ENCODE data around the gene CCDC182. TPM values are rescaled to one million over a fixed set of nuclear protein-coding genes. Genes with fewer than 3 reads are reported as not detected.

CCDC182 gene
- total RNA-seq, 4 donors from 2014 or later, result not detected

DNA sequence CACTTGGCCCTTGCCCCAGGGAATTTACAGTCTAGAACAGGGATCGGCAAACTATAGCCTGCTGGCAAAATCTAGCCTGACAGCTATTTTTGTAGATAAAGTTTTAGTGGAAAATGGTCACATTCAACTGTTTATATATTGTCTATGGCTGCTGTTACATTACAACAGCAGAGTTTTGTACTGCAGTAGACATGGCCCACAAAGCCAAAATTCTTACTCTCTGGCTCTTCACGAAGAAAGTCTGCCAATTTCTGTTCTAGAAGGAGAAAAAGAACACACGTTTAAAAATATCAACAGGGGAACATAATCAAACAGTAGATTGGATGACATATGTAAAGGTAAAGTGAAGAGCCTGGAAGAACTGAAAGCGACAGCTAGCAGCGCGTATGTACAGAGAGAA is 33.2 kb upstream of the CCDC182 start:
- H3K9me3 ChIP-seq, result no peaks in the 10 kb centered on the region
- intact Hi-C loops (cut with DNase I), result no loop called here
- TF ChIP-seq, protein P1, sequence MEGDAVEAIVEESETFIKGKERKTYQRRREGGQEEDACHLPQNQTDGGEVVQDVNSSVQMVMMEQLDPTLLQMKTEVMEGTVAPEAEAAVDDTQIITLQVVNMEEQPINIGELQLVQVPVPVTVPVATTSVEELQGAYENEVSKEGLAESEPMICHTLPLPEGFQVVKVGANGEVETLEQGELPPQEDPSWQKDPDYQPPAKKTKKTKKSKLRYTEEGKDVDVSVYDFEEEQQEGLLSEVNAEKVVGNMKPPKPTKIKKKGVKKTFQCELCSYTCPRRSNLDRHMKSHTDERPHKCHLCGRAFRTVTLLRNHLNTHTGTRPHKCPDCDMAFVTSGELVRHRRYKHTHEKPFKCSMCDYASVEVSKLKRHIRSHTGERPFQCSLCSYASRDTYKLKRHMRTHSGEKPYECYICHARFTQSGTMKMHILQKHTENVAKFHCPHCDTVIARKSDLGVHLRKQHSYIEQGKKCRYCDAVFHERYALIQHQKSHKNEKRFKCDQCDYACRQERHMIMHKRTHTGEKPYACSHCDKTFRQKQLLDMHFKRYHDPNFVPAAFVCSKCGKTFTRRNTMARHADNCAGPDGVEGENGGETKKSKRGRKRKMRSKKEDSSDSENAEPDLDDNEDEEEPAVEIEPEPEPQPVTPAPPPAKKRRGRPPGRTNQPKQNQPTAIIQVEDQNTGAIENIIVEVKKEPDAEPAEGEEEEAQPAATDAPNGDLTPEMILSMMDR (IDR thresholded peaks at IDR 0.05), result no peak
- no peak for TF ChIP-seq POLR2A (IDR thresholded peaks at IDR 0.05)
- H3K27ac ChIP-seq, result no peak overlapping the region
- no peak for DNase-seq
- no peaks in the 10 kb centered on the region for H3K27me3 ChIP-seq
- H3K36me3 ChIP-seq, result no peaks in the 10 kb centered on the region
- no peak overlapping the region for H3K4me3 ChIP-seq (replicated peaks in 1 of 3)
- WGBS, 2 donors, result 77 to 81% methylated on average over 6 of the region's 6 CpGs
- peaks cover 6 to 7% of the 10 kb centered on the region in 2 donors for H3K4me1 ChIP-seq

DNA sequence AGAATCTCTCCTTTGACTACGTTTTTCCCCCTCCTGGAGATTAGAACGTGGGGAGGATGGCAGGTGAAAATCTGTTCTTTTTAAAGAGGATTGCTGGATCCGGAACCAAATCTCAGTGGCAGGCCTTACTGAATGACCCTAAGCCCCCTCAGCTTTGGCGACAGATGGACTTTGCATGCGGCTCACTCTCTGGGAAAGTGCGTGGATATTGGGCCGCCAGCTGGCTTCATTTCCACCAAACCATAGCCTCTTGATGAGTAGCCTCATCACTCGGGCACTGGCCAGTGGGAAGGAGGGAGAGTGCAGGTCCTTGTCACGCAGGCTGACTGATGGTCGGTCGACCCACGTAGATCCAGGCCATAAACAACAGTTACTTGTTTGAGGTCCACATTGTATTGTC is 31.3 kb upstream of the CCDC182 start:
- H3K4me3 ChIP-seq (replicated peaks in 1 of 3), result no peak overlapping the region
- 91 to 93% methylated on average over 12 of the region's 12 CpGs for WGBS, 2 donors

DNA sequence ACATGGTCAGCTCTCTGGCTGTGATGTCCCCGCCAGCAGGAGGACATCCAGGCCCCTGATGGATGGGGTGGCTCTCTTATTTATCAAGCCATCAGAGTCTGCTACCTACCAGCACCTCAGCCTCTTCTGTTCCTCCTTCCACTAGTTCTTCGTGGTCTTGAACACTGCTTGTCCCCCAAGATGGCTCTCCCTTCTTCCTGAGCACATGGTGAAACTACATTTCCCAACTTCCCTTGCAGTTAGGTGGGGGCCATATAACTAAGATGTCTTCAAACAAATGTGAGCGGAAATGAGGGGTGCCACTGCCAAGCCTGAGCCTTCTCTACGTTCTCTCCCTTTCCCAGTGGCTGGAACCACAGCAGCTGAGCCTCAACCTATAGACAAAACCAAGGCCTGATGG is 29.8 kb upstream of the CCDC182 start:
- intact Hi-C loops (cut with DNase I), result no loop called here
- no peak overlapping the region for H3K4me3 ChIP-seq (replicated peaks in 1 of 3)
- no peaks in the 10 kb centered on the region for H3K36me3 ChIP-seq
- DNase-seq, result no peak
- no peaks in the 10 kb centered on the region for H3K27me3 ChIP-seq
- no peaks in the 10 kb centered on the region for H3K4me1 ChIP-seq
- H3K9me3 ChIP-seq, result no peaks in the 10 kb centered on the region
- no peak for TF ChIP-seq POLR2A (IDR thresholded peaks at IDR 0.05)
- TF ChIP-seq, protein P1 (IDR thresholded peaks at IDR 0.05), result no peak
- H3K27ac ChIP-seq, result no peak overlapping the region
- 94% methylated on average over 4 of the region's 4 CpGs for WGBS, 2 donors

More for the DNA sequence above, 31.3 kb upstream of the CCDC182 start:
- TF ChIP-seq POLR2A (IDR thresholded peaks at IDR 0.05), result no peak
- TF ChIP-seq, protein P1 (IDR thresholded peaks at IDR 0.05), result no peak
- Histone ChIP-seq H3K27me3 (no peaks in the 10 kb centered on the region), H3K36me3 (no peaks in the 10 kb centered on the region), H3K4me1 (no peaks in the 10 kb centered on the region), H3K27ac (no peak overlapping the region), H3K9me3 (no peaks in the 10 kb centered on the region)
- intact Hi-C loops (cut with DNase I), result no loop called here
- DNase-seq, result no peak

DNA sequence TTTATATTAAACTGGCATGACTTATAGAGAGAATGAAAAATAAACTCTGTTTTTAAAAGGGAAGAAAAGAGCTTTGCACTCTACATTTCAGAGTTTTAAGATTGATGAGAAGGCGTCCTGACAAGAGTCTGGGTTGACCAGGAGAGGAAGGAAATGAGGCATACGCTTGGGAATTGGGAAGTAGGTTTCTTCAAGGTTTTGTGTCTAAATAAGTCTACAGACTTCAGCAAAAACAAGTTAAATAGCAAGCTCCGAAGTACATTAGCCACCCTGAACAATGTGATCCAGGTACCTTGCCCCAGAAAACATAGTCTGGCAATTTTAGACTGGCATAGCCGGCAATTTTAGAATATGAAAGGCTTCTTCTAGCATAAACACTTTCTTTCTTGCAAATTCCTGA is 28.5 kb upstream of the CCDC182 start:
- no peak for DNase-seq
- intact Hi-C loops (cut with DNase I), result no loop called here
- TF ChIP-seq POLR2A (IDR thresholded peaks at IDR 0.05), result no peak
- TF ChIP-seq, protein P1 (IDR thresholded peaks at IDR 0.05), result no peak

DNA sequence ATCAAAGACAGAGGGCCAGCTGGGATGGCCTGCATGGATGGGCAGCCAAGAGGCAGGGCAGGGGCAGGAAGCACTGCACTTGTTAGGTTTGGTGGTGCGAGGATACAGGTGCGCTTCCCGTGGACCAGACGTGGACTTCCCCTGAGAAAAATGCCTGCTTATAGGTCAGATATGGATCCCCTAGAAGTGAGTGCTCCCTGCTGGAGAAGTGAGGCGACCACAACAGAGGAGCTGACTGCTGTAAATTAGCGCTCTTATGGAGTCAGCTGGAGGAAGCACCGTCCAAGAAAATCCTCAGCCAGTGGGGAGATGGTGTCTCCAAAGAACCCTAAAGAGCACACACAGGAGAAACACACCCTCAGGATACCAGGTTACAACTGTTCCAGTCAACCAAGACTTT is 27.7 kb upstream of the CCDC182 start:
- H3K27ac ChIP-seq, result no peak overlapping the region
- 53 to 78% methylated on average over 7 of the region's 7 CpGs for WGBS, 2 donors
- H3K9me3 ChIP-seq, result no peaks in the 10 kb centered on the region
- no peaks in the 10 kb centered on the region for H3K4me1 ChIP-seq
- no peaks in the 10 kb centered on the region for H3K36me3 ChIP-seq
- DNase-seq, result no peak
- H3K27me3 ChIP-seq, result no peaks in the 10 kb centered on the region
- intact Hi-C loops (cut with DNase I), result no loop called here
- no peak overlapping the region for H3K4me3 ChIP-seq (replicated peaks in 1 of 3)
- TF ChIP-seq, protein P1 (IDR thresholded peaks at IDR 0.05), result no peak
- no peak for TF ChIP-seq POLR2A (IDR thresholded peaks at IDR 0.05)

More for the DNA sequence above, 28.5 kb upstream of the CCDC182 start:
- no peaks in the 10 kb centered on the region for H3K9me3 ChIP-seq
- H3K36me3 ChIP-seq, result no peaks in the 10 kb centered on the region
- H3K4me1 ChIP-seq, result no peaks in the 10 kb centered on the region
- no peaks in the 10 kb centered on the region for H3K27me3 ChIP-seq
- H3K4me3 ChIP-seq (replicated peaks in 1 of 3), result no peak overlapping the region
- WGBS, 2 donors, result 66 to 73% methylated on average over 4 of the region's 4 CpGs
- no peak overlapping the region for H3K27ac ChIP-seq
